Measurements from ENCODE around the gene CHIT1. TPM values are rescaled to one million over a fixed set of nuclear protein-coding genes. Genes with fewer than 3 reads are reported as not detected.

Gene CHIT1
- total RNA-seq, 4 donors from 2014 or later: 0.07 to 0.77 TPM; not detected in 2

DNA sequence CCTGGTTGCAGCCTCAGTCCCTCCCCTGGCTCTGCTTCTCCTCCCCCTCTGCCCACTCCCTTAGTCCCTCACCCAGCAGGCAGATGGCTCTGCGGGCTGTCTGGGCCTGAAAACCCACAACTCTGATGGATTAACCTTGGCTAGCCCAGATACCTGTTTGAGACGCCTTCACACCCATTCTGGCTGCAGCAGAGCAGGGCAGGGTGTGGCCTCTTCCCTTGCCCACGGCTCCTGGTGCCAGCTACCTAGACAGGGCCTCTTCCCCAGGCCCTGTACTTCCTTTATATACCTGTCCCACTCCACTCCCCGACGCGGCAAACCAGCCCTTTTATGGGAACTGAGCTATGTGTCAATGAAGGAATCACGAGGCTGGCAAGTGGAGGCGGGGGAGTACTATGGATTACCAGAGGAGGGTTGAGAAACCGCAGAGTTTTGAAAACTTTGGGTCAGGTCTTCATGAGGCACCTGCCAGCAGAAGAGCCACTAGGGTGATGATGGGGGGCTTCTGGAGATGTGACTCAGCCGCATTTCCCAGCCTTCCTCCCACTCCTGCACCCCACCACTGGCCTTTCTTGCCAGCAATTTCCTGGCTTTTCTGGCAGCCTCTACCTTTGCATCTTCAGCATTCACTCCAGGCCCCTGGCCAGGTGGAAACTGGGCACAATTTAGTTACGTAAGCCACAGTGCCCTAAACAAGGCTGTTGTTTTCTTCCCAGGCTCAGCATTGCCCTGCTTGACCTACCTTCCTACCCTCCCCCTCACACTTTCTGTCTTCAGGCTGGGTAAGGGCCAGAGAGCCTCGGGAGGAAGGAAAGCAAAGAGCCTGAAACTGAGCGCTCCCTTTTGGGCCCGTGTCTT lies 42.8 kb downstream of the CHIT1 start, which contains the start of gene CHI3L1:
Gene CHI3L1 (minus strand): TSS at position 259 of the 858 bp plus-strand sequence. CDS start 81 bp downstream, at position 178.
- no peaks in the 10 kb centered on the region for H3K36me3 ChIP-seq
- H3K4me1 ChIP-seq: peaks cover 0 to 6% of the 10 kb centered on the region in 2 donors
- H3K27me3 ChIP-seq: no peaks in the 10 kb centered on the region
- TF ChIP-seq POLR2A (IDR thresholded peaks at IDR 0.05) (no peak), CTCF (IDR thresholded peaks at IDR 0.05) (no peak)
- no peaks in the 10 kb centered on the region for H3K9me3 ChIP-seq
- H3K4me3 ChIP-seq: no peak within 1 kb of the TSS
- DNase-seq: peak; percentile 60
- intact Hi-C loops (cut with DNase I; ENCODE audit: low total_unique reads): no loop called here
- peak within 1 kb of the TSS; percentile 56 to 77 for H3K27ac ChIP-seq

- Histone ChIP-seq H3K4me3 (no peak overlapping the region), H3K9me3 (no peaks in the 10 kb centered on the region), H3K36me3 (no peaks in the 10 kb centered on the region), H3K27ac (peak overlapping the region in 1 of 2 donors; percentile 77), H3K4me1 (peaks cover 0 to 6% of the 10 kb centered on the region in 2 donors), H3K27me3 (no peaks in the 10 kb centered on the region)
- TF ChIP-seq CTCF (IDR thresholded peaks at IDR 0.05): no peak
- no peak for TF ChIP-seq POLR2A (IDR thresholded peaks at IDR 0.05)
- intact Hi-C loops (cut with DNase I; ENCODE audit: low total_unique reads): no loop called here
- no peak for DNase-seq
These were observed 43.4 kb downstream of the CHIT1 start for GRCh38 chr1:203186091-203186445.

GRCh38 chr1:203185585-203185984 lies 43.9 kb downstream of the CHIT1 start:
- H3K27me3 ChIP-seq: no peaks in the 10 kb centered on the region
- TF ChIP-seq POLR2A (IDR thresholded peaks at IDR 0.05) (no peak), CTCF (IDR thresholded peaks at IDR 0.05) (no peak)
- H3K9me3 ChIP-seq: no peaks in the 10 kb centered on the region
- H3K36me3 ChIP-seq: no peaks in the 10 kb centered on the region
- H3K27ac ChIP-seq: no peak overlapping the region
- H3K4me3 ChIP-seq: no peak overlapping the region
- intact Hi-C loops (cut with DNase I; ENCODE audit: low total_unique reads): no loop called here
- peaks cover 0 to 6% of the 10 kb centered on the region in 2 donors for H3K4me1 ChIP-seq
- DNase-seq: no peak

- TF ChIP-seq POLR2A (IDR thresholded peaks at IDR 0.05): no peak
- no peak for TF ChIP-seq CTCF (IDR thresholded peaks at IDR 0.05)
- H3K4me1 ChIP-seq: peaks cover 0 to 6% of the 10 kb centered on the region in 2 donors
- intact Hi-C loops (cut with DNase I; ENCODE audit: low total_unique reads): no loop called here
- H3K27ac ChIP-seq: no peak overlapping the region
- no peak for DNase-seq
- H3K4me3 ChIP-seq: no peak overlapping the region
- no peaks in the 10 kb centered on the region for H3K36me3 ChIP-seq
- no peaks in the 10 kb centered on the region for H3K27me3 ChIP-seq
- no peaks in the 10 kb centered on the region for H3K9me3 ChIP-seq
These were observed 44.4 kb downstream of the CHIT1 start for GRCh38 chr1:203185061-203185461.

GRCh38 chr1:203184467-203184866 lies 45.0 kb downstream of the CHIT1 start:
- Histone ChIP-seq H3K36me3 (no peaks in the 10 kb centered on the region), H3K4me1 (peaks cover 0 to 6% of the 10 kb centered on the region in 2 donors), H3K27me3 (no peaks in the 10 kb centered on the region), H3K4me3 (no peak overlapping the region), H3K27ac (no peak overlapping the region), H3K9me3 (no peaks in the 10 kb centered on the region)
- TF ChIP-seq POLR2A (IDR thresholded peaks at IDR 0.05): no peak
- TF ChIP-seq CTCF (IDR thresholded peaks at IDR 0.05): no peak
- intact Hi-C loops (cut with DNase I; ENCODE audit: low total_unique reads): no loop called here
- DNase-seq: no peak

Data from uterus (tissue), 4 donors.